Neural cell (in vitro differentiated cells): ENCODE results near the gene MKRN2OS. TPM values are rescaled to one million over a fixed set of nuclear protein-coding genes. Genes with fewer than 3 reads are reported as not detected.

Experiments used
- H2AFZ ChIP-seq: fragments of 200-600, 300-800 bp; sonication (generic), shearing (Covaris generic); 2 replicates; pipeline ENCODE4 v1.6.0; 2014; ENCODE audit warnings: low read depth, mild to moderate bottlenecking, antibody characterized with exemption, low read length, moderate library complexity
- H3F3A ChIP-seq: fragments of 200-600 bp; shearing (Covaris generic); 2 replicates; pipeline ENCODE4 v1.6.1; 2016; ENCODE audit warnings: mild to moderate bottlenecking, moderate library complexity, mixed read lengths, antibody characterized with exemption, low read length; ENCODE audit not compliant: insufficient read depth, poor library complexity, severe bottlenecking
- H3K27ac ChIP-seq: fragments of 200-600, 300-800 bp; sonication (generic), shearing (Covaris generic); 2 replicates; pipeline ENCODE4 v1.5.1; 2014; ENCODE audit warnings: mild to moderate bottlenecking, low read length, moderate library complexity
- H3K27me3 ChIP-seq: fragments of 300-800, 200-600 bp; sonication (generic), shearing (Covaris generic); 2 replicates; pipeline ENCODE4 v1.6.0; 2014; ENCODE audit warnings: mild to moderate bottlenecking, low read depth, low read length, moderate library complexity; ENCODE audit not compliant: insufficient read depth
- H3K36me3 ChIP-seq: fragments of 300-800, 200-600 bp; sonication (generic), shearing (Covaris generic); 2 replicates; pipeline ENCODE4 v1.5.1; 2014; ENCODE audit warnings: mild to moderate bottlenecking, antibody characterized with exemption, low read length, moderate library complexity; ENCODE audit not compliant: insufficient read depth
- H3K4me2 ChIP-seq: fragments of 300-800, 200-600 bp; sonication (generic), shearing (Covaris generic); 2 replicates; pipeline ENCODE4 v1.6.0; 2014; ENCODE audit warnings: mild to moderate bottlenecking, low read length
- H3K4me3 ChIP-seq: fragments of 300-800, 200-600 bp; sonication (generic), shearing (Covaris generic); 2 replicates; pipeline ENCODE4 v1.5.1; 2014; ENCODE audit warnings: mild to moderate bottlenecking, low read length, moderate library complexity
- H3K79me2 ChIP-seq: fragments of 200-600 bp; shearing (Covaris generic); replicated peaks from 2 replicates; pipeline ENCODE4 v1.6.0; 2014; ENCODE audit warnings: mild to moderate bottlenecking, low read length, moderate library complexity; ENCODE audit not compliant: insufficient read depth
- H3K9ac ChIP-seq: fragments of 300-800, 200-600 bp; sonication (generic), shearing (Covaris generic); 2 replicates; pipeline ENCODE4 v1.6.1; 2016; ENCODE audit warnings: mild to moderate bottlenecking, low read length, mixed read lengths
- H3K9me2 ChIP-seq: fragments of 200-600 bp; shearing (Covaris generic); 2 replicates; pipeline ENCODE4 v1.6.1; 2016; ENCODE audit warnings: mild to moderate bottlenecking, low read length, mixed read lengths; ENCODE audit not compliant: insufficient read depth
- H3K9me3 ChIP-seq: fragments of 200-600, 300-800 bp; sonication (generic), shearing (Covaris generic); 2 replicates; pipeline ENCODE4 v1.6.1; 2016; ENCODE audit warnings: mild to moderate bottlenecking, mixed run types, low read length, moderate library complexity, mixed read lengths
- H4K20me1 ChIP-seq: fragments of 200-600 bp; shearing (Covaris generic); 2 replicates; pipeline ENCODE4 v1.6.1; 2016; ENCODE audit warnings: mild to moderate bottlenecking, mixed run types; ENCODE audit not compliant: insufficient read depth
- CTCF ChIP-seq: fragments of 450-650 bp; IDR thresholded peaks from 2 replicates; pipeline ENCODE4 v1.5.1; 2014; ENCODE audit warnings: antibody characterized with exemption, mild to moderate bottlenecking, moderate library complexity; ENCODE audit not compliant: poor library complexity, severe bottlenecking
- EZH2 ChIP-seq: fragments of 200-600, 300-800 bp; shearing (Covaris generic), sonication (generic); IDR thresholded peaks from 2 replicates; pipeline ENCODE4 v1.6.1; 2014; ENCODE audit warnings: antibody characterized with exemption, low read length, borderline replicate concordance, mild to moderate bottlenecking; ENCODE audit not compliant: insufficient read depth, poor library complexity, severe bottlenecking
- POLR2AphosphoS5 ChIP-seq: IDR thresholded peaks from 2 replicates; pipeline ENCODE4 v1.6.1; 2012
- RAD21 ChIP-seq: fragments of 450-650 bp; conservative IDR thresholded peaks from 2 replicates; pipeline ENCODE4 v1.6.1; 2014; ENCODE audit warnings: antibody characterized with exemption, mild to moderate bottlenecking, moderate library complexity
- SMC3 ChIP-seq: fragments of 450-650 bp; conservative IDR thresholded peaks from 2 replicates; pipeline ENCODE4 v1.6.1; 2014; ENCODE audit warnings: antibody characterized with exemption, mild to moderate bottlenecking, moderate library complexity; ENCODE audit not compliant: poor library complexity
- polyA plus RNA-seq: library from polyadenylated mRNA; depleted of rRNA; stranded (reverse); fragments of >200 nt; gene quantifications from 2 replicates; pipeline ENCODE4 v1.2.3, GENCODE V29; 2014
- TF ChIP-seq, protein P1 (sequence below): IDR thresholded peaks from 2 replicates; pipeline ENCODE4 v1.6.1; 2012; ENCODE audit warnings: borderline replicate concordance

The MKRN2OS gene
- polyA plus RNA-seq, 1 donor from 2014 or later = 0.36 TPM

GRCh38 chr3:12579905-12580304 is 34.6 kb upstream of the MKRN2OS start:
- Histone ChIP-seq H3K4me2 (no peak overlapping the region), H3K36me3 (peaks cover 13% of the 10 kb centered on the region), H3F3A (no peaks in the 10 kb centered on the region), H3K9ac (no peak overlapping the region), H3K79me2 (no peaks in the 10 kb centered on the region), H2AFZ (no peak overlapping the region), H3K9me2 (no peaks in the 10 kb centered on the region), H3K4me3 (no peak overlapping the region), H3K27me3 (no peaks in the 10 kb centered on the region), H4K20me1 (no peaks in the 10 kb centered on the region), H3K27ac (no peak overlapping the region), H3K9me3 (no peaks in the 10 kb centered on the region)
- TF ChIP-seq SMC3 (no peak), POLR2AphosphoS5 (no peak), RAD21 (no peak)
- TF ChIP-seq, protein P1, sequence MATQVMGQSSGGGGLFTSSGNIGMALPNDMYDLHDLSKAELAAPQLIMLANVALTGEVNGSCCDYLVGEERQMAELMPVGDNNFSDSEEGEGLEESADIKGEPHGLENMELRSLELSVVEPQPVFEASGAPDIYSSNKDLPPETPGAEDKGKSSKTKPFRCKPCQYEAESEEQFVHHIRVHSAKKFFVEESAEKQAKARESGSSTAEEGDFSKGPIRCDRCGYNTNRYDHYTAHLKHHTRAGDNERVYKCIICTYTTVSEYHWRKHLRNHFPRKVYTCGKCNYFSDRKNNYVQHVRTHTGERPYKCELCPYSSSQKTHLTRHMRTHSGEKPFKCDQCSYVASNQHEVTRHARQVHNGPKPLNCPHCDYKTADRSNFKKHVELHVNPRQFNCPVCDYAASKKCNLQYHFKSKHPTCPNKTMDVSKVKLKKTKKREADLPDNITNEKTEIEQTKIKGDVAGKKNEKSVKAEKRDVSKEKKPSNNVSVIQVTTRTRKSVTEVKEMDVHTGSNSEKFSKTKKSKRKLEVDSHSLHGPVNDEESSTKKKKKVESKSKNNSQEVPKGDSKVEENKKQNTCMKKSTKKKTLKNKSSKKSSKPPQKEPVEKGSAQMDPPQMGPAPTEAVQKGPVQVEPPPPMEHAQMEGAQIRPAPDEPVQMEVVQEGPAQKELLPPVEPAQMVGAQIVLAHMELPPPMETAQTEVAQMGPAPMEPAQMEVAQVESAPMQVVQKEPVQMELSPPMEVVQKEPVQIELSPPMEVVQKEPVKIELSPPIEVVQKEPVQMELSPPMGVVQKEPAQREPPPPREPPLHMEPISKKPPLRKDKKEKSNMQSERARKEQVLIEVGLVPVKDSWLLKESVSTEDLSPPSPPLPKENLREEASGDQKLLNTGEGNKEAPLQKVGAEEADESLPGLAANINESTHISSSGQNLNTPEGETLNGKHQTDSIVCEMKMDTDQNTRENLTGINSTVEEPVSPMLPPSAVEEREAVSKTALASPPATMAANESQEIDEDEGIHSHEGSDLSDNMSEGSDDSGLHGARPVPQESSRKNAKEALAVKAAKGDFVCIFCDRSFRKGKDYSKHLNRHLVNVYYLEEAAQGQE = no peak

GRCh38 chr3:12579456-12579855 is 34.2 kb upstream of the MKRN2OS start:
- Histone ChIP-seq H3K4me3 (no peak overlapping the region), H4K20me1 (no peaks in the 10 kb centered on the region), H3K9ac (no peak overlapping the region)

DNA sequence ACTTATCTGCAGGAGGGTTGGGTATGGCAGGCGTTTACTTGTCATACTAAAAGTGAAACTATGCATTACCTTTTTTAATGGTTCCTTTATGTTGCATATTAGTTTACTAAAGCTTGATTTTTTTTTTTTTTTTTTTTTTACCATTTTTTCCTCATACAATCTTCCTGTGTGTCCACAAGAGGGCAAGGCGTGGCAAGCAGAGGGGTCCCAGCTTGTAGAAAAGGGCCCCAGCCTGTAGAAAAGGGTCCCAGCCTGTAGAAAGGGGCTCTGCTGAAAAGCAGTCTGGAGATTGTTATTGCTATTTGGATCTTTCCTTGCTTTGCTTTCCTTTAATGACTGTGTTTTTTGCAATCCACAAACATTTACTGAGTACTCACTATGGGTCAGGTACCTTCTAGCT is 33.4 kb upstream of the MKRN2OS start:
- H3K36me3 ChIP-seq = peaks cover 8% of the 10 kb centered on the region
- no peaks in the 10 kb centered on the region for H3K79me2 ChIP-seq
- H3K9me3 ChIP-seq = no peaks in the 10 kb centered on the region
- no peaks in the 10 kb centered on the region for H3K27me3 ChIP-seq
- no peaks in the 10 kb centered on the region for H3F3A ChIP-seq
- no peak for TF ChIP-seq CTCF
- TF ChIP-seq POLR2AphosphoS5 = no peak
- no peaks in the 10 kb centered on the region for H4K20me1 ChIP-seq
- H3K9ac ChIP-seq = no peak overlapping the region
- no peak overlapping the region for H2AFZ ChIP-seq
- no peak overlapping the region for H3K27ac ChIP-seq
- H3K9me2 ChIP-seq = no peaks in the 10 kb centered on the region
- no peak overlapping the region for H3K4me3 ChIP-seq
- H3K4me2 ChIP-seq = no peak overlapping the region

More at GRCh38 chr3:12579456-12579855, 34.2 kb upstream of the MKRN2OS start:
- H3K79me2 ChIP-seq = no peaks in the 10 kb centered on the region
- H3F3A ChIP-seq = no peaks in the 10 kb centered on the region
- no peaks in the 10 kb centered on the region for H3K9me3 ChIP-seq
- H3K4me2 ChIP-seq = no peak overlapping the region
- H3K27me3 ChIP-seq = no peaks in the 10 kb centered on the region
- no peak overlapping the region for H3K27ac ChIP-seq
- TF ChIP-seq, protein P1 = no peak
- TF ChIP-seq EZH2 = no peak
- no peak overlapping the region for H2AFZ ChIP-seq
- peaks cover 13% of the 10 kb centered on the region for H3K36me3 ChIP-seq
- H3K9me2 ChIP-seq = no peaks in the 10 kb centered on the region
